Liver (tissue), 3 donors: ENCODE measurements around the gene TPX2.

Source experiments
- CTCF ChIP-seq: fragments of 150-350 bp; IDR thresholded peaks from 2 replicates; pipeline ENCODE4 v1.5.1; 2017; ENCODE audit warnings: improper control_type of control experiment, low read depth, low read length; ENCODE audit not compliant: missing input control
- GABPA ChIP-seq, 2 donors: IDR thresholded peaks in 1 of 2; conservative IDR thresholded peaks in 1 of 2; 2 replicates each; pipeline ENCODE4 v1.6.1; 2016; ENCODE audit warnings: antibody characterized with exemption in 2 of 2, mild to moderate bottlenecking in 1 of 2, moderate library complexity in 1 of 2
- JUND ChIP-seq, 2 donors: IDR thresholded peaks; 2 replicates each; pipeline ENCODE4 v1.6.1; 2016; ENCODE audit warnings: antibody characterized with exemption in 2 of 2
- TAF1 ChIP-seq: conservative IDR thresholded peaks from 2 replicates; pipeline ENCODE4 v1.6.1; 2016; ENCODE audit warnings: antibody characterized with exemption, mild to moderate bottlenecking
- YY1 ChIP-seq: IDR thresholded peaks from 2 replicates; pipeline ENCODE4 v1.6.1; 2016; ENCODE audit warnings: antibody characterized with exemption, mild to moderate bottlenecking
- donor health status: healthy.
- donor health status: healthy.

- TF ChIP-seq CTCF, result no peak
- TF ChIP-seq JUND (IDR thresholded peaks at IDR 0.05), result no peak
- no peak for TF ChIP-seq GABPA (IDR thresholded peaks at IDR 0.05 in 1 of 2, conservative IDR thresholded peaks at IDR 0.05 in 1 of 2)
- TF ChIP-seq TAF1, result no peak
- no peak for TF ChIP-seq YY1
Observed at GRCh38 chr20:31839782-31840487, 100.8 kb downstream of the TPX2 start.
